Loucy (cell line): Measurements from ENCODE around the gene PLA2G15.

ENCODE experiments used
- H2AFZ ChIP-seq: fragments of 200-600 bp; sonication (generic); 2 replicates; pipeline ENCODE4 v1.6.0; 2016; ENCODE audit warnings: antibody characterized with exemption, mild to moderate bottlenecking, low read length, moderate library complexity
- H3F3A ChIP-seq: fragments of 200-600 bp; 2 replicates; pipeline ENCODE4 v1.6.0; 2016; ENCODE audit warnings: antibody characterized with exemption, low read depth, mild to moderate bottlenecking
- H3K27me3 ChIP-seq: fragments of 200-600 bp; sonication (generic); 2 replicates; pipeline ENCODE4 v1.6.1; 2014; ENCODE audit warnings: low read length, mild to moderate bottlenecking; ENCODE audit not compliant: insufficient read depth, poor library complexity, severe bottlenecking
- H3K36me3 ChIP-seq: fragments of 200-600 bp; sonication (generic); 2 replicates; pipeline ENCODE4 v1.6.1; 2016; ENCODE audit warnings: low read length; ENCODE audit not compliant: insufficient read depth
- H3K4me1 ChIP-seq: fragments of 200-600 bp; sonication (generic); 2 replicates; pipeline ENCODE4 v1.5.1; 2014; ENCODE audit warnings: low read length, mild to moderate bottlenecking; ENCODE audit not compliant: insufficient read depth, poor library complexity, severe bottlenecking
- H3K4me2 ChIP-seq: fragments of 200-600 bp; sonication (generic); 2 replicates; pipeline ENCODE4 v1.6.0; 2014; ENCODE audit warnings: antibody characterized with exemption, low read length, low read depth, mild to moderate bottlenecking; ENCODE audit not compliant: poor library complexity, severe bottlenecking
- H3K4me3 ChIP-seq: fragments of 200-600 bp; sonication (generic); 2 replicates; pipeline ENCODE4 v1.5.1; 2014; ENCODE audit warnings: low read length, mild to moderate bottlenecking, mixed read lengths; ENCODE audit not compliant: poor library complexity, severe bottlenecking
- H3K79me2 ChIP-seq: fragments of 200-600 bp; sonication (generic); 2 replicates; pipeline ENCODE4 v1.6.1; 2014; ENCODE audit warnings: low read length; ENCODE audit not compliant: insufficient read depth
- H3K9ac ChIP-seq: fragments of 200-600 bp; sonication (generic); 2 replicates; pipeline ENCODE4 v1.6.0; 2014; ENCODE audit warnings: mild to moderate bottlenecking, low read depth, low read length, moderate library complexity; ENCODE audit not compliant: poor library complexity, severe bottlenecking
- H3K9me2 ChIP-seq: fragments of 200-600 bp; sonication (generic); replicated peaks from 2 replicates; pipeline ENCODE4 v1.6.1; 2016; ENCODE audit warnings: low read depth, low read length, mixed read lengths
- H3K9me3 ChIP-seq: fragments of 200-600 bp; sonication (generic); 2 replicates; pipeline ENCODE4 v1.6.1; 2014; ENCODE audit warnings: mild to moderate bottlenecking, antibody characterized with exemption, low read length, low read depth; ENCODE audit not compliant: insufficient read depth
- H4K20me1 ChIP-seq: fragments of 200-600 bp; sonication (generic); 2 replicates; pipeline ENCODE4 v1.6.0; 2014; ENCODE audit warnings: antibody characterized with exemption, low read length, mild to moderate bottlenecking; ENCODE audit not compliant: insufficient read depth, poor library complexity, severe bottlenecking
- EZH2phosphoT487 ChIP-seq: fragments of 200-600 bp; IDR thresholded peaks from 2 replicates; pipeline ENCODE4 v1.6.1; 2018; ENCODE audit warnings: antibody characterized with exemption, mild to moderate bottlenecking, moderate library complexity, borderline replicate concordance
- TF ChIP-seq, protein P1 (sequence below): fragments of 200-600 bp; sonication (generic); conservative IDR thresholded peaks from 2 replicates; pipeline ENCODE4 v1.5.1; 2014; ENCODE audit warnings: mild to moderate bottlenecking, antibody characterized with exemption, low read length

Gene PLA2G15

DNA sequence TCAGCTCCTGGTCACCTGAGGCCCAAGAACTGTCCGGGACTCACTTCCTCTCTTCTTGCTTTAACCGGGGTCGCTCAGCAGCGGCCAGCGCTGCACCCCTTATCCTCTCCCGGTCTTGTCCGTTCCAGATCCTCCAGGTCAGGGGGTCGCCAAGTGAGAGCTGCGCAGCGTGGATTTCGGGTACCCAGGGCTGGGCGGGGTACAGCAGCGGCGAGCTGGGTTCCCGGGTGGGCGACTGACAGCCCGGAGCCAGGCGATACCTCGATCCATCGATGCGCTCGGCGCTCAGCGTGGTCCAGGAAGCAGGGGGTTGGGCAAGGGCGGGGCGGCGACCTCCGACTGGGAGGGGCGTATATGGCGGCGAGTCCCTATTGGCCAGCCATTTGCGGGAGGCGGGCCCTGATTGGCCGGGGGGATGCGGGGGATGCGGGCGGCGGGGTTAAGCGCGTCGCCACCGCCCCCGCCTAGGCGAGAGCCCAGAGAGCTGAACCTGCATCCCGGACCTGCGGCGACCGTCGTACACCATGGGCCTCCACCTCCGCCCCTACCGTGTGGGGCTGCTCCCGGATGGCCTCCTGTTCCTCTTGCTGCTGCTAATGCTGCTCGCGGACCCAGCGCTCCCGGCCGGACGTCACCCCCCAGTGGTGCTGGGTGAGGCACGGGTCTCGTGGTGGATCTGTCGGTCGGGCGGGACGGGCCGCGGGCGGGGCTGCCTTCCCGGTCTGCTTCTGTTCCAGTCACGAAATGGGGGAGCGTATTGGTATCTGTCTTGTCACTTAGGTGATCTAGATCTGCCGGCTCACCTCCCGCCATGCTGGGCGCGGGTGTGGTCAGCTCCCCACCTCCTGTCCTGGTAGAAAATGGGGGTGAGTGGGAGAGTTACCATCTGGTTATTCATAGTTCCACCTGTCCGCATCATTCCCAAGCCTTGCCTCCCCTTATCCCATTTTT is at the start of gene PLA2G15:
Gene PLA2G15, plus strand, starts transcription at position 471 of the 951 bp plus-strand sequence. Its CDS starts 54 bp downstream, at position 525.
- H2AFZ ChIP-seq = peak within 1 kb of the TSS; percentile 90

DNA sequence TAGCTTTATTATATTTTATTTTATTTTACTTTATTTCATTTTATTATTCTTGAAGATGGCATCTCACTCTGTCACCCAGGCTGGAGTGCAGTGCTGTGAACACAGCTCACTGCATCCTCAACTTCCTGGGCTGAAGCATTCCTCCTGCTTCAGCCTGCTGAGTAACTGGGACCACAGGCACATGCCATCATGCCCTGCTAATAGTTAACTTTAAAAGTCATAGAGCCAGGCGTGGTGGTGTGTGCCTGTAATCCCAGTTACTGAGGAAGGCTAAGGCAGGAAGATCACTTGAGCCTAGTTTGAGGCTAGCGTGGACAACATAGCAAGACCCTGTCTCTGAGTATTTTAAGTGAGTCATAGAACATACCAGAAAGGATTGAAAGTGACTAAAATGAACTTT is 47.9 kb upstream of the PLA2G15 start:
- Histone ChIP-seq H3K79me2 (peaks cover 15% of the 10 kb centered on the region; the same call in 1 of the 2 replicates), H2AFZ (no peak overlapping the region)
- TF ChIP-seq, protein P1, sequence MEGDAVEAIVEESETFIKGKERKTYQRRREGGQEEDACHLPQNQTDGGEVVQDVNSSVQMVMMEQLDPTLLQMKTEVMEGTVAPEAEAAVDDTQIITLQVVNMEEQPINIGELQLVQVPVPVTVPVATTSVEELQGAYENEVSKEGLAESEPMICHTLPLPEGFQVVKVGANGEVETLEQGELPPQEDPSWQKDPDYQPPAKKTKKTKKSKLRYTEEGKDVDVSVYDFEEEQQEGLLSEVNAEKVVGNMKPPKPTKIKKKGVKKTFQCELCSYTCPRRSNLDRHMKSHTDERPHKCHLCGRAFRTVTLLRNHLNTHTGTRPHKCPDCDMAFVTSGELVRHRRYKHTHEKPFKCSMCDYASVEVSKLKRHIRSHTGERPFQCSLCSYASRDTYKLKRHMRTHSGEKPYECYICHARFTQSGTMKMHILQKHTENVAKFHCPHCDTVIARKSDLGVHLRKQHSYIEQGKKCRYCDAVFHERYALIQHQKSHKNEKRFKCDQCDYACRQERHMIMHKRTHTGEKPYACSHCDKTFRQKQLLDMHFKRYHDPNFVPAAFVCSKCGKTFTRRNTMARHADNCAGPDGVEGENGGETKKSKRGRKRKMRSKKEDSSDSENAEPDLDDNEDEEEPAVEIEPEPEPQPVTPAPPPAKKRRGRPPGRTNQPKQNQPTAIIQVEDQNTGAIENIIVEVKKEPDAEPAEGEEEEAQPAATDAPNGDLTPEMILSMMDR = no peak
- TF ChIP-seq EZH2phosphoT487 = no peak

More for the DNA sequence above, at the start of gene PLA2G15:
- Histone ChIP-seq H3K4me2 (peak within 1 kb of the TSS; percentile 98), H3K36me3 (no peaks in the 10 kb centered on the region), H4K20me1 (no peaks in the 10 kb centered on the region), H3F3A (no peaks in the 10 kb centered on the region), H3K4me1 (peaks cover 22% of the 10 kb centered on the region), H3K9me3 (no peaks in the 10 kb centered on the region), H3K9ac (peak within 1 kb of the TSS; percentile 76), H3K27me3 (no peaks in the 10 kb centered on the region), H3K9me2 (no peaks in the 10 kb centered on the region), H3K79me2 (peaks cover 10% of the 10 kb centered on the region; the same call in 1 of the 2 replicates), H3K4me3 (peak within 1 kb of the TSS; percentile 83)
- no peak for TF ChIP-seq EZH2phosphoT487
- TF ChIP-seq, protein P1 = no peak

GRCh38 chr16:68200088-68200783 is 44.9 kb upstream of the PLA2G15 start:
- Histone ChIP-seq H3K9ac (no peak overlapping the region), H3K4me2 (no peak overlapping the region)

More for the DNA sequence above, 47.9 kb upstream of the PLA2G15 start:
- no peaks in the 10 kb centered on the region for H3F3A ChIP-seq
- H3K36me3 ChIP-seq = peaks cover 40% of the 10 kb centered on the region; the same call in 1 of the 2 replicates
- H3K4me3 ChIP-seq = no peak overlapping the region
- H3K9ac ChIP-seq = no peak overlapping the region
- no peak overlapping the region for H3K4me2 ChIP-seq
- H3K9me2 ChIP-seq = no peaks in the 10 kb centered on the region
- H3K27me3 ChIP-seq = no peaks in the 10 kb centered on the region
- no peaks in the 10 kb centered on the region for H3K9me3 ChIP-seq
- H4K20me1 ChIP-seq = peaks cover 14% of the 10 kb centered on the region
- H3K4me1 ChIP-seq = no peaks in the 10 kb centered on the region

More at GRCh38 chr16:68200088-68200783, 44.9 kb upstream of the PLA2G15 start:
- H3K4me3 ChIP-seq = no peak overlapping the region
- H3F3A ChIP-seq = 0 out of 2 replicates have a peak, but pooled peaks cover 3% of the 10 kb centered on the region
- H3K79me2 ChIP-seq = peaks cover 15% of the 10 kb centered on the region; the same call in 1 of the 2 replicates
- H3K27me3 ChIP-seq = no peaks in the 10 kb centered on the region
- no peak overlapping the region for H2AFZ ChIP-seq
- H3K36me3 ChIP-seq = peaks cover 17% of the 10 kb centered on the region; the same call in 1 of the 2 replicates
- no peaks in the 10 kb centered on the region for H3K4me1 ChIP-seq
- no peaks in the 10 kb centered on the region for H3K9me3 ChIP-seq
- H3K9me2 ChIP-seq = no peaks in the 10 kb centered on the region
- TF ChIP-seq, protein P1 = no peak
- TF ChIP-seq EZH2phosphoT487 = no peak
- H4K20me1 ChIP-seq = peaks cover 15% of the 10 kb centered on the region
